ENCODE results near the gene PES1. TPM values are rescaled to one million over a fixed set of nuclear protein-coding genes. Genes with fewer than 3 reads are reported as not detected.

PES1 gene
- 108 to 136 TPM (median 112 TPM) in 5 replicates for total RNA-seq (2022; extraction: Qiagen RNA extraction; ENCODE audit: low read depth)

GRCh38 chr22:30591588-30592359, at the start of gene PES1:
Gene PES1, minus strand, starts transcription at chr22:30591910. Its CDS starts 77 bp downstream, at chr22:30591833.

GRCh38 chr22:30635273-30636225, 43.8 kb upstream of the PES1 start, which contains the start of gene SLC35E4:
Gene SLC35E4, plus strand, starts transcription at chr22:30635781. Its CDS starts 670 bp downstream, at chr22:30636451.

GRCh38 chr22:30606455-30607299, 15.0 kb upstream of the PES1 start, which contains the start of gene TCN2:
Gene TCN2, plus strand, starts transcription at chr22:30607174. Its CDS starts 158 bp downstream, at chr22:30607332.

GRCh38 chr22:30574095-30574981, 17.4 kb downstream of the PES1 start, which contains the start of gene GAL3ST1:
Gene GAL3ST1, minus strand, starts transcription at chr22:30574665. Its CDS starts 17,273 bp downstream, at chr22:30557392.

GRCh38 chr22:30546616-30547015, 45.1 kb downstream of the PES1 start, which contains the start of gene SEC14L6:
Gene SEC14L6, minus strand, starts transcription at chr22:30546741. Its CDS starts 59 bp downstream, at chr22:30546682.

Other genes starting within 250 kb of the PES1 start
- gene SF3A1, start 235.0 kb downstream of the PES1 start, total RNA-seq (2022; extraction: Qiagen RNA extraction; ENCODE audit: low read depth): 43.1 to 76.7 TPM (median 62.6 TPM) in 5 replicates
- 2.0 to 3.6 TPM (median 2.8 TPM) in 5 replicates for gene CCDC157, start 234.9 kb downstream of the PES1 start, total RNA-seq (2022; extraction: Qiagen RNA extraction; ENCODE audit: low read depth)
- gene RNF215, start 204.5 kb downstream of the PES1 start, total RNA-seq (2022; extraction: Qiagen RNA extraction; ENCODE audit: low read depth): 14.0 to 23.1 TPM (median 21.0 TPM) in 5 replicates
- gene SEC14L2, start 194.9 kb downstream of the PES1 start, total RNA-seq (2022; extraction: Qiagen RNA extraction; ENCODE audit: low read depth): 32.9 to 67.2 TPM (median 52.6 TPM) in 5 replicates
- gene MTFP1, start 166.1 kb downstream of the PES1 start, total RNA-seq (2022; extraction: Qiagen RNA extraction; ENCODE audit: low read depth): 51.7 to 73.6 TPM (median 71.2 TPM) in 5 replicates
- gene SEC14L3, start 119.9 kb downstream of the PES1 start, total RNA-seq (2022; extraction: Qiagen RNA extraction; ENCODE audit: low read depth): not detected in 5 replicates
- gene SEC14L4, start 86.2 kb downstream of the PES1 start, total RNA-seq (2022; extraction: Qiagen RNA extraction; ENCODE audit: low read depth): 4.4 to 7.2 TPM (median 6.2 TPM) in 5 replicates
- gene SEC14L6, start 45.2 kb downstream of the PES1 start, total RNA-seq (2022; extraction: Qiagen RNA extraction; ENCODE audit: low read depth): not detected in 5 replicates
- gene GAL3ST1, start 17.2 kb downstream of the PES1 start, total RNA-seq (2022; extraction: Qiagen RNA extraction; ENCODE audit: low read depth): 5.1 to 9.7 TPM (median 8.5 TPM) in 5 replicates
- 3.1 to 6.1 TPM (median 4.7 TPM) in 5 replicates for gene TCN2, start 15.3 kb upstream of the PES1 start, total RNA-seq (2022; extraction: Qiagen RNA extraction; ENCODE audit: low read depth)
- gene SLC35E4, start 43.9 kb upstream of the PES1 start, total RNA-seq (2022; extraction: Qiagen RNA extraction; ENCODE audit: low read depth): 4.9 to 7.8 TPM (median 6.7 TPM) in 5 replicates
- 4.2 to 5.6 TPM (median 4.8 TPM) in 5 replicates for gene DUSP18, start 76.0 kb upstream of the PES1 start, total RNA-seq (2022; extraction: Qiagen RNA extraction; ENCODE audit: low read depth)
- gene OSBP2, start 103.0 kb upstream of the PES1 start, total RNA-seq (2022; extraction: Qiagen RNA extraction; ENCODE audit: low read depth): 7.9 to 13.0 TPM (median 10.7 TPM) in 5 replicates